HCT116 (cell line): ENCODE measurements around the gene ARL6IP4. TPM values are rescaled to one million over a fixed set of nuclear protein-coding genes. Genes with fewer than 3 reads are reported as not detected.

Experiments used
- ATAC-seq: fragments of 200-7000 bp; cut with Tn5 transposase; 2 replicates; pipeline ENCODE4 v1.9.1; 2020; ENCODE audit warnings: mild to moderate bottlenecking, moderate library complexity
- BruUV-seq: library from RNA; stranded (reverse); fragments of 400-500 nt; replicated peaks from 2 replicates; lab custom pipeline; 2021; lab: Mats Ljungman, UMichigan
- CTCF ChIA-PET: fragments of 300-600 bp; sonication (Branson Sonifier 250); formaldehyde crosslinking; loops from one replicate; lab custom pipeline; 2021; ENCODE audit warnings: antibody characterized with exemption; lab: Charles Lee
- POLR2A ChIA-PET: fragments of 300-600, 350-600 bp; sonication (Branson Sonifier 250); formaldehyde crosslinking; loops from one replicate; lab custom pipeline; 2021; ENCODE audit warnings: antibody characterized with exemption; lab: Charles Lee
- RAD21 ChIA-PET, 2 experiments: fragments of 300-600 bp; sonication (Branson Sonifier 250); formaldehyde crosslinking; loops; one replicate each; lab custom pipeline; 2023; ENCODE audit warnings: low total read pairs in 2 of 2; ENCODE audit not compliant: uncharacterized antibody in 2 of 2, unreplicated experiment in 2 of 2, low non-redundant PET in 1 of 2; lab: Charles Lee
- DNase-seq: peaks from one replicate; pipeline ENCODE4 v3.0.0-alpha.2; 2010; ENCODE audit warnings: low read depth, low spot score
- H2AFZ ChIP-seq: fragments of 200-600 bp; shearing (Covaris generic), sonication (generic); 2 replicates; pipeline ENCODE4 v1.6.1; 2017; ENCODE audit warnings: low read depth, mixed run types, mixed read lengths, antibody characterized with exemption, low read length; ENCODE audit not compliant: poor library complexity, severe bottlenecking
- H3K27ac ChIP-seq: 2 replicates; pipeline ENCODE4 v1.5.1; 2012; ENCODE audit warnings: low read depth, low read length
- H3K27me3 ChIP-seq: fragments of 200-600 bp; sonication (generic); 2 replicates; pipeline ENCODE4 v1.6.1; 2016; ENCODE audit warnings: mixed run types, low read length, mixed read lengths; ENCODE audit not compliant: insufficient read depth
- H3K36me3 ChIP-seq, 2 experiments: fragments of 200-500 bp in 1 of 2; fragments of 200-600 bp in 1 of 2; sonication (Bioruptor generic) in 1 of 2; sonication (generic) in 1 of 2; 2 replicates each; pipeline versions ENCODE4 v1.5.1 to v1.6.1; 2014 to 2016; ENCODE audit warnings: low read length in 2 of 2, inconsistent platforms in 1 of 2, mixed read lengths in 1 of 2, mixed run types in 1 of 2; ENCODE audit not compliant: insufficient read depth in 2 of 2, control insufficient read depth in 1 of 2
- H3K4me1 ChIP-seq, 2 experiments: fragments of 200-600 bp in 1 of 2; sonication (generic) in 1 of 2; 2 replicates each; pipeline versions ENCODE4 v1.5.1 to v1.6.1; 2012 to 2017; ENCODE audit warnings: low read length in 2 of 2, inconsistent platforms in 1 of 2, mild to moderate bottlenecking in 1 of 2, mixed read lengths in 1 of 2, mixed run types in 1 of 2, moderate library complexity in 1 of 2; ENCODE audit not compliant: insufficient read depth in 2 of 2, control insufficient read depth in 1 of 2
- H3K4me2 ChIP-seq: fragments of 200-600 bp; sonication (generic); 2 replicates; pipeline ENCODE4 v1.6.1; 2017; ENCODE audit warnings: mixed run types, low read length, mixed read lengths
- H3K4me3 ChIP-seq, 2 experiments: fragments of 200-600 bp in 1 of 2; sonication (generic) in 1 of 2; replicated peaks in 1 of 2; 2 replicates each; pipeline ENCODE4 v1.5.1; 2011 to 2016; ENCODE audit warnings: low read length in 2 of 2, control low read depth in 1 of 2, low read depth in 1 of 2, mild to moderate bottlenecking in 1 of 2, mixed read lengths in 1 of 2, mixed run types in 1 of 2
- H3K79me2 ChIP-seq: fragments of 200-600 bp; sonication (generic); 2 replicates; pipeline ENCODE4 v1.6.1; 2017; ENCODE audit warnings: mild to moderate bottlenecking, mixed run types, low read length, moderate library complexity, mixed read lengths; ENCODE audit not compliant: insufficient read depth
- H3K9ac ChIP-seq: fragments of 200-600 bp; sonication (generic); 2 replicates; pipeline ENCODE4 v1.6.1; 2016; ENCODE audit warnings: low read length, mixed read lengths
- H3K9me2 ChIP-seq: fragments of 200-600 bp; sonication (generic), shearing (Covaris generic); 2 replicates; pipeline ENCODE4 v1.6.1; 2017; ENCODE audit warnings: mixed run types, mild to moderate bottlenecking, moderate library complexity; ENCODE audit not compliant: insufficient read depth
- H3K9me3 ChIP-seq, 2 experiments: fragments of 200-500 bp in 1 of 2; fragments of 200-600 bp in 1 of 2; sonication (Bioruptor generic) in 1 of 2; sonication (generic) in 1 of 2; 2 replicates each; pipeline ENCODE4 v1.6.1; 2014 to 2017; ENCODE audit warnings: low read length in 2 of 2, mixed read lengths in 2 of 2, inconsistent platforms in 1 of 2, low read depth in 1 of 2, mild to moderate bottlenecking in 1 of 2, mixed run types in 1 of 2, moderate library complexity in 1 of 2; ENCODE audit not compliant: control insufficient read depth in 1 of 2, insufficient read depth in 1 of 2
- H4K20me1 ChIP-seq: fragments of 200-600 bp; sonication (generic), shearing (Covaris generic); 2 replicates; pipeline ENCODE4 v1.6.1; 2017; ENCODE audit warnings: mixed run types, mild to moderate bottlenecking, moderate library complexity; ENCODE audit not compliant: insufficient read depth
- ATF3 ChIP-seq: IDR thresholded peaks from 2 replicates; pipeline ENCODE4 v1.6.1; 2012
- CBX3 ChIP-seq: IDR thresholded peaks from 2 replicates; pipeline ENCODE4 v1.6.1; 2012; ENCODE audit warnings: low read depth
- EZH2 ChIP-seq: fragments of 200-600 bp; sonication (generic); IDR thresholded peaks from 2 replicates; pipeline ENCODE4 v1.6.1; 2017; ENCODE audit warnings: antibody characterized with exemption, mixed run types
- EZH2phosphoT487 ChIP-seq: fragments of 200-600 bp; IDR thresholded peaks from 2 replicates; pipeline ENCODE4 v1.6.1; 2018; ENCODE audit warnings: antibody characterized with exemption, borderline replicate concordance
- RAD21 ChIP-seq: IDR thresholded peaks from 2 replicates; pipeline ENCODE4 v1.6.1; 2012; ENCODE audit warnings: low read depth, mild to moderate bottlenecking
- REST ChIP-seq: IDR thresholded peaks from 2 replicates; pipeline ENCODE4 v1.6.1; 2012; ENCODE audit warnings: low read depth
- SIN3A ChIP-seq: IDR thresholded peaks from 2 replicates; pipeline ENCODE4 v1.6.1; 2012; ENCODE audit warnings: low read depth
- ZNF274 ChIP-seq: fragments of 200-500 bp; sonication (Bioruptor generic); IDR thresholded peaks from 2 replicates; pipeline ENCODE4 v1.6.1; 2014; ENCODE audit warnings: mild to moderate bottlenecking, low read depth, low read length, inconsistent platforms
- intact Hi-C: fragments of 100-400 bp; cut with micrococcal nuclease; formaldehyde crosslinking; loops from 2 replicates; pipeline ENCODE4 v1.10.0; 2022
- total RNA-seq: library from RNA; stranded (reverse); gene quantifications from one replicate; pipeline ENCODE4 v1.2.1, GENCODE V29; 2021; ENCODE audit not compliant: unreplicated experiment
- TF ChIP-seq, protein P1 (sequence below): IDR thresholded peaks from 2 replicates; pipeline ENCODE4 v1.6.1; 2012
- TF ChIP-seq, protein P2 (sequence below): IDR thresholded peaks from 2 replicates; pipeline ENCODE4 v1.6.1; 2011; ENCODE audit warnings: mild to moderate bottlenecking, low read length, moderate library complexity; ENCODE audit not compliant: insufficient replicate concordance; ENCODE audit errors: extremely low read depth

ARL6IP4 gene
- total RNA-seq, 1 experiment from 2014 or later: 128 TPM

DNA sequence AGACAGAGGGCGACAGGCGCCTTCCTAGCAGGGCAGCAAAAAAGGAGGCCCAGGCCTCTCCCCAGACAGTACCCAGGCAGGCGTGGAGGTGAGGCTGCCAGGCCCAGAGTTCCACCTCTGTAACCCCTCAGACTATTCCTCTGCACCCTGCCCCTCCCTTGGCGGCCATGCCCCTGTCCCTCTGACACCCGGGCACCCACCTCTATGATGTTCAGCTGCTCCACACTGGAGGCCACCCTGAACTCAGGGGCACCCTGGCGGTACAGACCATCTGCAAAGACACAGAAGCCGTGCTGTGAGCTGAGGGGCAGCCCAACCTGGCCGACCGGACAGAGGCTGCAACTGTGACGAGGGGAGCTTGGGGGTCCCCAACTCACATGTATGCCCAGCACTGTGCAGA is 20.1 kb downstream of the ARL6IP4 start (continued):
- TF ChIP-seq ATF3: no peak

DNA sequence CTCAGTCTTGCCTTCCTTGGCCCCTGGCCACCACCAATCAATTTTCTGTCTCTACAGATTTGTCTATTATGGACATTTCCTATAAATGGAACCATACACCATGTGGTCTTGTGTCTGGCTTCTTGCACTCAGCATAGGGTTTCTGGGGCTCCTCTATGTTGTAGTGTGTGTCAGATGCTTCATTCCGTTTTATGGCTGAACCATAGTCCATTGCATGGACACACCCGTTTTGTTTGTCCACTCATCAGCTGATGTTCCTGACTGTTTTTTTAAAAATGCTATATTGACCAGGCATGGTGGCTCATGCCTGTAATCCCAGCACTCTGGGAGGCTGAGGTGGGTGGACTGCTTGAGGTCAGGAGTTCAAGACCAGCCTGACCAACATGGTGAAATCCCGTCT is 21.0 kb downstream of the ARL6IP4 start:
- H3K4me3 ChIP-seq: no peak overlapping the region
- no peak overlapping the region for H3K27ac ChIP-seq
- CTCF ChIA-PET: no interaction called here
- TF ChIP-seq, protein P1, sequence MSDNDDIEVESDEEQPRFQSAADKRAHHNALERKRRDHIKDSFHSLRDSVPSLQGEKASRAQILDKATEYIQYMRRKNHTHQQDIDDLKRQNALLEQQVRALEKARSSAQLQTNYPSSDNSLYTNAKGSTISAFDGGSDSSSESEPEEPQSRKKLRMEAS: no peak
- TF ChIP-seq, protein P2, sequence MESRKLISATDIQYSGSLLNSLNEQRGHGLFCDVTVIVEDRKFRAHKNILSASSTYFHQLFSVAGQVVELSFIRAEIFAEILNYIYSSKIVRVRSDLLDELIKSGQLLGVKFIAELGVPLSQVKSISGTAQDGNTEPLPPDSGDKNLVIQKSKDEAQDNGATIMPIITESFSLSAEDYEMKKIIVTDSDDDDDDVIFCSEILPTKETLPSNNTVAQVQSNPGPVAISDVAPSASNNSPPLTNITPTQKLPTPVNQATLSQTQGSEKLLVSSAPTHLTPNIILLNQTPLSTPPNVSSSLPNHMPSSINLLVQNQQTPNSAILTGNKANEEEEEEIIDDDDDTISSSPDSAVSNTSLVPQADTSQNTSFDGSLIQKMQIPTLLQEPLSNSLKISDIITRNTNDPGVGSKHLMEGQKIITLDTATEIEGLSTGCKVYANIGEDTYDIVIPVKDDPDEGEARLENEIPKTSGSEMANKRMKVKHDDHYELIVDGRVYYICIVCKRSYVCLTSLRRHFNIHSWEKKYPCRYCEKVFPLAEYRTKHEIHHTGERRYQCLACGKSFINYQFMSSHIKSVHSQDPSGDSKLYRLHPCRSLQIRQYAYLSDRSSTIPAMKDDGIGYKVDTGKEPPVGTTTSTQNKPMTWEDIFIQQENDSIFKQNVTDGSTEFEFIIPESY: no peak
- TF ChIP-seq ZNF274 (no peak), EZH2phosphoT487 (no peak), RAD21 (no peak), EZH2 (no peak), CBX3 (no peak), REST (no peak), SIN3A (no peak)
- no peaks in the 10 kb centered on the region for H3K4me1 ChIP-seq
- no peaks in the 10 kb centered on the region for H4K20me1 ChIP-seq
- no peaks in the 10 kb centered on the region for H3K9me2 ChIP-seq
- H3K79me2 ChIP-seq: no peaks in the 10 kb centered on the region
- no peak overlapping the region for H3K9ac ChIP-seq
- ATAC-seq (no peak), DNase-seq (no peak)
- H3K9me3 ChIP-seq: no peaks in the 10 kb centered on the region
- RAD21 ChIA-PET: no interaction called here
- H3K27me3 ChIP-seq: no peaks in the 10 kb centered on the region
- intact Hi-C loops: no loop called here
- BruUV-seq: no TSS peak
- no peak overlapping the region for H3K4me2 ChIP-seq
- no peak overlapping the region for H2AFZ ChIP-seq
- POLR2A ChIA-PET: no interaction called here
- H3K36me3 ChIP-seq: no peaks in the 10 kb centered on the region
